GM19035 (cell line): ENCODE measurements around the gene TRAF2.
A peak's percentile ranks its signal among the peaks of the same experiment; 100 is the strongest.

ENCODE experiments used
- ATAC-seq: cut with Tn5 transposase; IDR thresholded peaks from one replicate; pipeline ENCODE4 v1.9.1; 2021; ENCODE audit not compliant: unreplicated experiment

Gene TRAF2

DNA sequence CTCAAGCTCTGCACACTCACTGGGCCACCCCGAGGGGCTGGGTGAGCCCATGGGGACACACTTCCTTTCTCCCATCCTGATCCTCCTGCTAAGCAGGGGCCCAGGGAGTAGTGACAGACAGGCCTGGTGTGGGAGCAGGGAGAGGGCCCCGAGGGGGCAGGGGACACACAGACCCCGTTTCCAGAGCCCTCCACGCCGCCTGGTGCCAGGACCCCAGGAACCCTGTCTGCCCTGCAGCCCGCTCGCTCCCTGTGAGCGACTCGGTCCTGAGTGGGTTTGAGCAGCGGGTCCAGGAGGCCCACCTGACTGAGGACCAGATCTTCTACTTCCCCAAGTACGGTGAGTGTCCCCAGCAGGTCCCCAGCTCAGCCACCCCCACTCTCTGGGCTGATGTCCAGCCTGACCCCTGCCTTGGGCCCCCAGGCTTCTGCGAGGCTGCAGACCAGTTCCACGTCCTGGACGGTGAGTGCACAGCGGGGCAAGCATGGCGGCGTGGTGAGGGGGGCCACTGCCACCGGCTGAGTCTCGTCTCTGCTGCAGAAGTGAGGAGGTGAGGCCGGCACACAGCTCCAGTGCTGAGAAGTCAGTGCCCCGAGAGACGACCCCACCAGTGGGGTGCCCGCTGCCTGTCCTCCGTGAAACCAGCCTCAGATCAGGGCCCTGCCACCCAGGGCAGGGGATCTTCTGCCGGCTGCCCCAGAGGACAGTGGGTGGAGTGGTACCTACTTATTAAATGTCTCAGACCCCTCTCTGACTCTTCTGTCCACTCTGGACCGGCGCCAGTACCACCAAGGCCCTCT lies 60.1 kb downstream of the TRAF2 start:
- no peak for ATAC-seq

DNA sequence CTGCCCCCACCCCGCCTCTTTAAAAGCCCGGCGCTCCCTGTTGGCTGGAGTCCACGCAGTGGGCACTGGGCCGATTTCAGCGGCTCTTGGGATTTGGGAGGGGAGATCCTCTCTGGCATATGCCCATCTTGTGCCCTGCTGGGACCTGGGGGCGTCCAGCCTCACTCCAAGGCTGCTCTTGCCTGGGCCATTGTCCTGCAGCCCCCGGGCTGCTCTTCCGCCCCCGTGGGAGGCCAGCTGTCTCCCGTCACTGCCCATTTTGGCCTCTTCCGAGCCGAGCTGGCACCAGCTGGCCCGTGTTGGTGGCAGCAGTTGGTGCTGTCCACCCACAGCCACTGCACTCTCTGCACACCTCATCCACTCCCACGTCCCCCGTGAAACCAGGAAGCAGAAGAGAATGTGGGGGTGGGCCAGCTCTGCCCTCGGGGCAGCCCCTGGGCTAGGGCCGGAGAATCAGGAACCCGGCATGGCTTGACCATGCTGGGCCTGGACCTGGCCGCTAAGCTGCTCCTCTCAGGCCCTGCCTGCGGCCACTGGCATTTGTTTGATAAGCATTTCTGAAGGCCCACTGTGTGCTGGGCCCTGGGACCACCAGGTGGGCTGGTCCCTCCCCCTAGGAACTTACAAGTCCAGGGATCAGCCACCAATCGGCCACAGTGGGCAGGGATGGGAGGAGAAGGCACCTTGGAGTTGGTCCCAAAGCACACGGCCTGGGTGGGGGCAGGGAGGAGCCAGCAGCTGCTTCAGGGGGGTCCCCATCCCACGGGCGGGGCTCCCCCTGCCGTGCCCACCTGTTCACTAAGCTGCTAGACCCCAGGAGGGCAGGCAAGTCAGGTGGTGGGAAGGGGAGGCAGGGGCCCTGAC lies 60.9 kb downstream of the TRAF2 start:
- ATAC-seq = no peak

- ATAC-seq = no peak
Observed at GRCh38 chr9:136947955-136948510, 61.7 kb downstream of the TRAF2 start.

GRCh38 chr9:136949239-136949816 lies 63.0 kb downstream of the TRAF2 start:
- no peak for ATAC-seq

GRCh38 chr9:136949817-136950655 lies 63.7 kb downstream of the TRAF2 start:
- ATAC-seq = peak; percentile 80

DNA sequence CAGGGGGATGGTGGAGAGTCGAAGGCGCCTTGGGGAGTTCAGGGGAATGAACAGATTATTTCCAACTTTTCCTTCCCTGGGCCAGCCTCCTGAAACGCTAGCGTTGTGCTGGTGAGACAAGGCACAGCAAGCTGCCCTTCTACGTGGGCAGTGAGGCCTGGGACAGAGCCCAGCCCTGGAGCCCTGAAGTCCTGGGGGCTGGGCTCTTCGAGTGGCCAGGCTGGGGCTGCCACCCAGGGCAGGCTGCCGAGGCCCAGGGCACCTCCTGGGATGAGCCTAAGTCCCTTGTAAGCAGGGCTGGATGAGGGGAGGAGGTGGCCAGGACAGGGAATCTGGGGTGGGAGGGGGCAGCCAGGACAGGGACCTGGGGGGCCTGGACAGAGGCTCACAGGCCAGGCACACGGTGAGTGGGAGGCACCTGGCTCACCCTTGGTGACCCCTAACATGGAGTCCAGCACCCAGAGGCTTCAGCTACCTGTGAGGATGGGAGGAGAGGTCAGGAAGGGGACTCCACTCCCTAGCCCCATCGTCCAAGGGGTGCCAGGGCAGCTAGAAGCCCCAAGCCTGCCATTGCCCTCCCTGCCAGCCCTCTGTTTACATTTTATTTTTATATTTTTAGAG lies 64.5 kb downstream of the TRAF2 start:
- ATAC-seq = no peak

DNA sequence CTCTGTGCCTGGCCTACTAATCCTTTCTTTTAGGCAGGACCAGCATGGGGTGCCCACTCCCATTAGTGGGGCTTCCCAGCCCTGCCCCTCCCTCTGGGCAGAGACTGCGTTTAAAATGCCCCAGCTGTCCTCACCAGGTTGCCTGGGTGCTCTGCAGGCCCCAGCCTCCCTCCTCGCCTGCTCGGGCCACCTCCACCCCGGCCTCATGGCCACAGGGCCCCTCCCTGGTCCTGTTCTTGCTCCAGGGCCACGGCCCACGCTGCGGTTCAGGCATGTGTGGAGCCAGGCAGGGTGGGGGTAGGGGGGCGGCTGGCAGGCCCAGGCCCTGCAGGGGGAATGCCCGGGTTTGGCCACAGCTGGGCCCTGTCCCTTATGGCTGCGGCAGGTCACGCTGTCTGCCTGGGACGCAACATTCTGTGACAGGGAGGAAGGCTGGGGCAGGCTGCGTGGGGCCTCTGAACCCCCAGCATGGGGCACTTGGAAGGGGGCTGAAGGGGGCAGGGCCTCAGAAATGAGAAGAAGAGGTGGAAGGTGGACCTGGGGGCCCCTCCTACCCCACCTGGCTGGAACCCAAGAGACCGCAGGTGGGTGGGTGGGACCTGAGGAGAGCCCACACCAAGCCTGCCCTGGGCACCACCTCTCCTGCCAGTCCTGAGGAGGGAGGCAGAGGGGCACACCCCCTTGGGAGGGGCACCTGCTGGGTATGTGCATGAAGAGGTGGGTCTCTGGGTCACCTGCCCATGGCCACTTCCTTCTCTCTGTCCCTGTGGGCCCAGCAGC lies 65.4 kb downstream of the TRAF2 start, which contains the start of gene LCN12:
Gene LCN12, plus strand, starts transcription at position 733 of the 780 bp plus-strand sequence. CDS start 55 bp downstream, outside the sequence.
- no peak for ATAC-seq

DNA sequence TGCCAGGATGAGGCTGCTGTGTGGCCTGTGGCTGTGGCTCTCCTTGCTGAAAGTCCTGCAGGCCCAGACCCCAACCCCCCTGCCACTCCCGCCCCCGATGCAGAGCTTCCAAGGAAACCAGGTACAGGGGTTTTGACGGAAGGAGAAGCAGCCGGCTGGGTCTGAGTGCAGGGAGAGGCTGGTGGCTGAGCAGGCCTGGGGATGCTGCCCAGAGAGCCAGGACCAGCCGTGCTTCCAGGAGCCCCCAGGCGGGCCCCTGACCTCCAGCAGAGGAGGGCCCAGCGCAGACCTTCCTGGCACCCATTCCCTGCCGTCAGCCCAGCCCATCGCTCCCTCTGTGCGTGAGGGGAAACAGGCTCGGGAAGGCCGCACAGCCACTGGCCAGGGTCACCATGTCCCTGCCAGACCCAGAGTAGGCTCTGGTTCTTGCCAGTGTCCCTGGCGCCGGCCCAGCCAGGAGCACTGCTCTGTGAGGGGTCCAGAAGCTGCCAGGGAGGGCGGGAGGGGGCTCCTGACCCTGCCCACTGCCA lies 66.1 kb downstream of the TRAF2 start:
- no peak for ATAC-seq

DNA sequence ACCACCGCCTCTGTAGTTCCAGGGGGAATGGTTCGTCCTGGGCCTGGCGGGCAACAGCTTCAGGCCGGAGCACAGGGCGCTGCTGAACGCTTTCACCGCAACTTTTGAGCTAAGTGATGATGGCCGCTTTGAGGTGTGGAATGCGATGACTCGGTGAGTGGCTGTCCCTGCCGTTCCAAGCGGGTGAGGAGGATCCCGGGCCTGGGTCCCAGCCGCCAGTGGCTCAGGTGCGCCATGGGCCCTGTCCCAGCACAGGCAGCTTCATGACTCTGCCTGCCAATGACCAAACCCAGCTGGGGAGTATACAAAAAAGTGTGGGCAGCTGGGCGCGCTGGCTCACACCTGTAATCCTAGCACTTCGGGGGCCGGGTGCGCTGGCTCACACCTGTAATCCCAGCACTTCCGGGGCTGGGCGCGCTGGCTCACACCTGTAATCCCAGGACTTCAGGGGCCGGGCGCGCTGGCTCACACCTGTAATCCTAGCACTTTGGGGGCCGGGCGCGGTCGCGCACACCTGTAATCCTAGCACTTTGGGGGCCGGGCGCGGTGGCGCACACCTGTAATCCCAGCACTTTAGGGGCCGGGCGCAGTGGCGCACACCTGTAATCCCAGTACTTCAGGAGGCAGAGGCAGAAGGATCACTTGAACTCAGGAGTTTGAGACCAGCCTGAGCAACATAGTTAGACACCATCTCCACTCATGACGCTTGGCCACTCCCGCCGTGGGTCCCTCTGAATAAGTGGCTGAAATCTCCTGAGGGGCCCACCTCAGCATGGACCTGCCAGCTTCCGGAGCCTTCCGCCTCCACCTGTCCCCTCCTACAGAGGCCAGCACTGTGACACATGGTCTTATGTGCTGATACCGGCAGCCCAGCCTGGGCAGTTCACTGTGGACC lies 66.8 kb downstream of the TRAF2 start:
- no peak for ATAC-seq

- no peak for ATAC-seq
Observed at GRCh38 chr9:136953771-136954269, 67.5 kb downstream of the TRAF2 start.

GRCh38 chr9:136954270-136955083 lies 68.2 kb downstream of the TRAF2 start:
- no peak for ATAC-seq

DNA sequence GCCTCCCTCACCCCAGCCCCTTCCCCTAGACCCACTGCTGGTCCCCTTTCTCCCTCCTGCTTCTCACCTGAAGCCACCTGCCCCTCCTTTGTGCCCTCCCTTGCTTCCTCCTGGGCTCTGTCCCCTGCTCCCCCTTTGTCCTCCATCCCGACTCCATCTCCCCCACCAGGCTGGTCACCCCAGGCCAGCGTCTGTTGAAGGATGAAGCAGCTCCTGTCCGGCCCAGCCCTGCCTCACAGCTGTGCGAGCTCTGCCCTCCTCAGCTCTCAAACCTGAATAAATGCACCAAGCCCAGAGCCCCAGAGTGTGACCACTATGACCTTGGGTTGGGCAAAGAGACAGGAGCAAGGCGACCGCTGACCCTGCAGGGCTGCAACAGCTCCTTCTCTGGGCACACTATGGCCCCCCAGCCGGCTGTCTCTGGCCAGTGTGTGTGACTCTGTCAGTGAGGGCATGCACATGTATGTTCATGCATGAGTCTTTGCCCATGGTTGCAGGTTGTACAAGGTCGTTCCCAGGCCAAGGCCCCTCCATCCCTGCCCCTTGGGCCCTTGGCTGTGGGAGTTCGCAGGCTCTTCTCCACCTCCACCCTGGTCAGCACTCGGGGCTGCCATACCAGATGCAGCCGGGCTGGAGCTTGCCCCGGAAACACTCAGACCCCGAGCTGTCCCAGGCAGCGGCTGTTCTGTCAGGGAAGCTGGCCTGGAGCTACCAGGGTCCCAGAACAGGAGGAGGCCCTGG lies 69.1 kb downstream of the TRAF2 start:
- no peak for ATAC-seq

DNA sequence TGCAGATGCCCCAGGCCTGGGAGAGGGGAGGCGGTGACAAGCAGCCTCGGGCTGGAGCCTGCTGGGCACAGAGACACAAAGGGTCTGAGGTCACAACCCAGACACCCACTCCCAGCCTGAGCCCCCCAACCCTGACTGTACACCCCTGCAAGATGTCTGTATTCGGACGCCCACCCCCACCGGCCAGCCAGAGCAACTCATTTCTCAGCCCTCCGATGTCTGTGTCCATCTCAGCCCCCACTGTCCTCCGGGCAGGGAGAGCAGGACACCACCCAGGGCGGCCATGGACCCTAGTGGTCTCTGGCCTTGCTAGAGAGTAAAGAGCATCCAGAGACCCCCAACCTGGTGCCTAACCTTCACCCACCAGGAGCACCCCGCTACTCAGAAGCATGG lies 69.6 kb downstream of the TRAF2 start:
- ATAC-seq = no peak

- no peak for ATAC-seq
Observed at GRCh38 chr9:136956604-136957003, 70.3 kb downstream of the TRAF2 start.

DNA sequence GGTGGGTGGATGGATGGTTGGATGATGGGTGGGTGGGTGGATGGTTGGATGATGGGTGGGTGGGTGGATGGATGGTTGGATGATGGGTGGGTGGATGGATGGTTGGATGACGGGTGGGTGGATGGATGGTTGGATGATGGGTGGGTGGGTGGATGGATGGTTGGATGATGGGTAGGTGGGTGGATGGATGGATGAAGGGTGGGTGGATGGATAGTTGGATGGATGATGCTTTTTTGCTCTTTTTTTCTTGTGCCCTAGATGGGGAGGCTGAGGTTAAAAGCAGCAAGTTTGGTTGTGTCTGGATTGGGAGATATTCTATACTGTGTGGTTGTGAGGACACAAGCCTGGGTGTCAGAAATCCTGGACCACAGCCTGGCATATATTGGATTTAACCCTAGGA lies 71.1 kb downstream of the TRAF2 start:
- ATAC-seq = no peak

DNA sequence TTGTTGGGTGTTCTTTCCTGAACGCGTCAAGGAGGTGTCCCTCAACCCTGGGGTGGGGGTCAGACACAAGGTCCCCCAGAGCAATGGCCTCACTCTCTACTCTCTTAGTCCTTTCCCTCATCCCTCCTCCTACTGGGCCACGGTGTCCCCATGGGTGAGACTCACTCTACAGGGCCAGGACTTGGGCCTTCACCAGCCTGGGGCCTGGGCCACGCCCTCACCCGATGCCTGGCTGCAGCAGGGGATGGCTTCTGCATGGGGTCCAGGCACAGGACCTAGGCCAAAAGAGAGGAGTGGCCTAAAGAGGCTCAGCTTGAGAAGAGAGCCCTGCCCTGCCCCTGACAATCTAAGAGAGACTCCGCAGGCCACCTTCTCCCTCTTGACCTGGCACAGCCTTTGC lies 71.6 kb downstream of the TRAF2 start:
- no peak for ATAC-seq
